Thyroid gland (tissue), 4 donors: ENCODE data around the gene RALGDS.

Experiments used
- CTCF ChIP-seq, 6 experiments: fragments of 200-600 bp in 3 of 6; fragments of 450-650 bp in 3 of 6; sonication (generic) in 3 of 6; IDR thresholded peaks; one replicate each; pipeline ENCODE4 v1.5.1; 2016 to 2019; ENCODE audit warnings: antibody characterized with exemption in 6 of 6, mild to moderate bottlenecking in 2 of 6, inconsistent platforms in 1 of 6, moderate library complexity in 1 of 6
- POLR2A ChIP-seq, 2 donors: fragments of 450-650 bp; IDR thresholded peaks; one replicate each; pipeline ENCODE4 v1.6.1; 2017; ENCODE audit warnings: antibody characterized with exemption in 2 of 2, mild to moderate bottlenecking in 2 of 2, moderate library complexity in 1 of 2

GRCh38 chr9:133167769-133168168, 46.7 kb upstream of the RALGDS start:
- TF ChIP-seq CTCF (IDR thresholded peaks at IDR 0.05) = no peak
- no peak for TF ChIP-seq POLR2A (IDR thresholded peaks at IDR 0.05)
